Upper lobe of left lung (tissue), 6 donors: ENCODE data around the gene CDC45. TPM values are rescaled to one million over a fixed set of nuclear protein-coding genes. Genes with fewer than 3 reads are reported as not detected.

Source experiments
- ATAC-seq, 2 donors: fragments of 200-7000 bp; cut with Tn5 transposase; one replicate each; pipeline ENCODE4 v1.9.1; 2022; ENCODE audit warnings: mild to moderate bottlenecking in 2 of 2, moderate library complexity in 2 of 2; ENCODE audit not compliant: low FRiP score in 2 of 2
- DNase-seq, 2 donors: peaks; one replicate each; pipeline ENCODE4 v3.0.0-alpha.2; 2019 to 2020
- H3K27ac ChIP-seq, 4 donors: fragments of 200-600 bp; sonication (generic); one replicate each; pipeline ENCODE4 v1.5.1; 2016 to 2019
- H3K27me3 ChIP-seq, 4 donors: fragments of 200-600 bp; sonication (generic); one replicate each; pipeline ENCODE4 v1.5.1; 2017 to 2019
- H3K36me3 ChIP-seq, 4 donors: fragments of 200-600 bp; sonication (generic); one replicate each; pipeline ENCODE4 v1.5.1; 2016 to 2019
- H3K4me1 ChIP-seq, 4 donors: fragments of 200-600 bp; sonication (generic); one replicate each; pipeline ENCODE4 v1.5.1; 2018 to 2019
- H3K4me3 ChIP-seq, 4 donors: fragments of 200-600 bp; sonication (generic); one replicate each; pipeline ENCODE4 v1.5.1; 2017 to 2019; ENCODE audit warnings: mild to moderate bottlenecking in 2 of 4, moderate library complexity in 1 of 4
- H3K9me3 ChIP-seq, 4 donors: fragments of 200-600 bp; sonication (generic); one replicate each; pipeline ENCODE4 v1.5.1; 2018 to 2019
- CTCF ChIP-seq, 6 experiments: fragments of 450-650 bp in 4 of 6; fragments of 200-600 bp in 2 of 6; sonication (generic) in 2 of 6; IDR thresholded peaks; one replicate each; pipeline ENCODE4 v1.5.1; 2016 to 2019; ENCODE audit warnings: antibody characterized with exemption in 6 of 6
- EP300 ChIP-seq, 4 donors: sonication (generic); formaldehyde crosslinking; IDR thresholded peaks; one replicate each; pipeline ENCODE4 v1.5.1; 2017; ENCODE audit warnings: antibody characterized with exemption in 4 of 4, control low read depth in 2 of 4
- POLR2A ChIP-seq, 4 donors: fragments of 450-650 bp; IDR thresholded peaks; one replicate each; pipeline ENCODE4 v1.5.1; 2016 to 2017; ENCODE audit warnings: antibody characterized with exemption in 4 of 4, mild to moderate bottlenecking in 2 of 4
- POLR2AphosphoS5 ChIP-seq, 2 donors: sonication (generic); formaldehyde crosslinking; IDR thresholded peaks; one replicate each; pipeline ENCODE4 v1.5.1; 2017; ENCODE audit warnings: antibody characterized with exemption in 2 of 2
- WGBS, 2 donors: methylation state at CpG; one replicate each; pipeline ENCODE4 v1.1.5; 2017 to 2018; 5-methylcytosine and 5-hydroxymethylcytosine counted together
- total RNA-seq, 6 donors: library from RNA; depleted of rRNA in 4 of 6; stranded (reverse); fragments of >200 nt in 4 of 6; gene quantifications; one replicate each; pipeline versions ENCODE4 v1.1.0 to v1.2.1, GENCODE V29; 2016 to 2021
- donor health status: DM: no; HTN: no; CAD: no; lungs with moderate emphysema.
- donor health status: DM: no; HTN: yes; CAD: no; lungs with severe emphysema.

CDC45 gene
- total RNA-seq, 6 donors from 2014 or later, result 0.44 to 3.2 (median 1.8) TPM; not detected in 1

GRCh38 chr22:19566279-19567156 is 86.8 kb downstream of the CDC45 start:
- Histone ChIP-seq H3K4me3 (no peak overlapping the region), H3K27me3 (no peaks in the 10 kb centered on the region), H3K9me3 (no peaks in the 10 kb centered on the region), H3K27ac (peak overlapping the region in 3 of 4 donors; percentile 43 to 78 (median 60)), H3K36me3 (no peaks in the 10 kb centered on the region), H3K4me1 (peaks cover 0 to 29% (median 8%) of the 10 kb centered on the region in 4 donors)
- no peak for TF ChIP-seq EP300 (IDR thresholded peaks at IDR 0.05)
- no peak for TF ChIP-seq POLR2AphosphoS5 (IDR thresholded peaks at IDR 0.05)
- DNase-seq (peak in 1 of 2 donors; percentile 78), ATAC-seq (no peak)
- WGBS, 2 donors, result 87 to 90% methylated on average over 22 to 52 of the region's 52 CpGs

- WGBS, 2 donors, result 70 to 84% methylated on average over 24 of the region's 24 CpGs
- Histone ChIP-seq H3K9me3 (no peaks in the 10 kb centered on the region), H3K27ac (peak overlapping the region; percentile 43 to 78 (median 53)), H3K36me3 (no peaks in the 10 kb centered on the region), H3K4me1 (peaks cover 0 to 29% (median 13%) of the 10 kb centered on the region in 4 donors), H3K4me3 (no peak overlapping the region), H3K27me3 (no peaks in the 10 kb centered on the region)
- ATAC-seq, result peak in 1 of 2 donors; percentile 21
- peak in 1 of 2 donors; percentile 37 for DNase-seq
- no peak for TF ChIP-seq CTCF (IDR thresholded peaks at IDR 0.05)
- TF ChIP-seq POLR2A (IDR thresholded peaks at IDR 0.05), result no peak
- peak; percentile 58 to 63 for TF ChIP-seq POLR2AphosphoS5 (IDR thresholded peaks at IDR 0.05)
- peak in 1 of 4 donors; percentile 60 for TF ChIP-seq EP300 (IDR thresholded peaks at IDR 0.05)
Measured at GRCh38 chr22:19567157-19568009, 87.7 kb downstream of the CDC45 start.

- DNase-seq (no peak), ATAC-seq (no peak)
- Histone ChIP-seq H3K4me1 (peaks cover 0 to 29% (median 13%) of the 10 kb centered on the region in 4 donors), H3K9me3 (no peaks in the 10 kb centered on the region), H3K27me3 (no peaks in the 10 kb centered on the region), H3K27ac (peak overlapping the region; percentile 2 to 78 (median 29)), H3K4me3 (no peak overlapping the region), H3K36me3 (no peaks in the 10 kb centered on the region)
- TF ChIP-seq CTCF (IDR thresholded peaks at IDR 0.05) (no peak), POLR2AphosphoS5 (IDR thresholded peaks at IDR 0.05) (no peak)
- 71 to 79% methylated on average over 8 to 9 of the region's 9 CpGs for WGBS, 2 donors
Measured at GRCh38 chr22:19568337-19569275, 88.9 kb downstream of the CDC45 start.

GRCh38 chr22:19569276-19569640 is 89.5 kb downstream of the CDC45 start:
- no peaks in the 10 kb centered on the region for H3K36me3 ChIP-seq
- peak overlapping the region in 2 of 4 donors; percentile 15 to 78 for H3K27ac ChIP-seq
- H3K4me1 ChIP-seq, result peaks cover 0 to 29% (median 13%) of the 10 kb centered on the region in 4 donors
- no peaks in the 10 kb centered on the region for H3K9me3 ChIP-seq
- DNase-seq (no peak), ATAC-seq (no peak)
- TF ChIP-seq POLR2AphosphoS5 (IDR thresholded peaks at IDR 0.05) (peak in 1 of 2 donors; percentile 4), EP300 (IDR thresholded peaks at IDR 0.05) (peak in 1 of 4 donors; percentile 14), POLR2A (IDR thresholded peaks at IDR 0.05) (no peak)
- H3K4me3 ChIP-seq, result no peak overlapping the region
- whole genome bisulfite sequencing, 2 donors, result 22 to 60% methylated on average over 1 of the region's 1 CpG
- no peaks in the 10 kb centered on the region for H3K27me3 ChIP-seq

- Histone ChIP-seq H3K4me1 (peaks cover 0 to 29% (median 13%) of the 10 kb centered on the region in 4 donors), H3K9me3 (no peaks in the 10 kb centered on the region), H3K27ac (no peak overlapping the region), H3K27me3 (no peaks in the 10 kb centered on the region), H3K4me3 (no peak overlapping the region), H3K36me3 (no peaks in the 10 kb centered on the region)
- DNase-seq (no peak), ATAC-seq (no peak)
- TF ChIP-seq CTCF (IDR thresholded peaks at IDR 0.05) (no peak), EP300 (IDR thresholded peaks at IDR 0.05) (no peak), POLR2A (IDR thresholded peaks at IDR 0.05) (no peak), POLR2AphosphoS5 (IDR thresholded peaks at IDR 0.05) (no peak)
- 92 to 94% methylated on average over 2 of the region's 2 CpGs for WGBS, 2 donors
Measured at GRCh38 chr22:19569976-19570375, 90.3 kb downstream of the CDC45 start.
